C4-2B (cell line): Measurements from ENCODE around the gene GRM7.

Experiments
- CTCF ChIP-seq: fragments of 450-650 bp; conservative IDR thresholded peaks from 2 replicates; pipeline ENCODE4 v1.5.1; 2017; ENCODE audit warnings: mild to moderate bottlenecking
- ZFX ChIP-seq: fragments of 450-650 bp; IDR thresholded peaks from 2 replicates; pipeline ENCODE4 v1.6.1; 2017

- no peak for TF ChIP-seq CTCF
- no peak for TF ChIP-seq ZFX
These were observed 39.5 kb upstream of the GRM7 start for GRCh38 chr3:6821411-6821810.
